ENCODE measurements around the gene MKRN1. TPM values are rescaled to one million over a fixed set of nuclear protein-coding genes. Genes with fewer than 3 reads are reported as not detected.
"Not testable (repeated sequence)": the region's sequence is repeated elsewhere in the genome, so short reads cannot be mapped to it uniquely, and the experiment has no call there.

MKRN1 gene
- total RNA-seq, 2 experiments from 2014 or later: 97.2 to 105 TPM

- no peaks in the 10 kb centered on the region for H3K4me1 Mint-ChIP-seq
- POLR2A ChIA-PET: no interaction called here
- H3K27ac Mint-ChIP-seq: no peak overlapping the region
- H3K36me3 Mint-ChIP-seq: no peaks in the 10 kb centered on the region
- no peak for DNase-seq
- ATAC-seq (ENCODE audit: low read depth): no peak
- H3K4me3 Mint-ChIP-seq: no peak overlapping the region
- no peaks in the 10 kb centered on the region for H3K27me3 Mint-ChIP-seq
- H3K9me3 Mint-ChIP-seq: no peaks in the 10 kb centered on the region
These were observed 22.7 kb upstream of the MKRN1 start for GRCh38 chr7:140501966-140502365.

DNA sequence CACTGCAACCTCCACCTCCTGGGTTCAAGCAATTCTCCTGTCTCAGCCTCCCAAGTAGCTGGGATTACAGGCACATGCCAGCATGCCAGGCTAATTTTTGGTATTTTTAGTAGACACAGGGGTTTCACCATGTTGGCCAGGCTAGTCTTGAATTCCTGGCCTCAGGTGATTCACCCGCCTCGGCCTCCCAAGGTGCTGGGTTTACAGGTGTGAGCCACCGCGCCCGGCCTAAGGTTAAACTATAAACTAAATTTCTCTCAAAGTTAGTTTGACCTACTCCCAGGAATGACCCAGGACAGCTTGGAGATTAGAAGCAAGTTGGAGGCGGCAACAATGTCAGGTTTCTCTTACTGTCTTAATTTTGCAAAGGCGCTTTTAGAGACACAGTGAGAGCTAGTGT is 18.5 kb upstream of the MKRN1 start:
- not testable (repeated sequence) for H3K4me1 Mint-ChIP-seq

GRCh38 chr7:140497241-140497769 is 18.0 kb upstream of the MKRN1 start:
- no peak overlapping the region for H3K4me3 Mint-ChIP-seq
- DNase-seq (no peak), ATAC-seq (ENCODE audit: low read depth) (no peak)
- H3K27ac Mint-ChIP-seq: no peak overlapping the region
- H3K4me1 Mint-ChIP-seq: no peaks in the 10 kb centered on the region
- H3K9me3 Mint-ChIP-seq: no peaks in the 10 kb centered on the region
- POLR2A ChIA-PET: no interaction called here
- peaks cover 2% of the 10 kb centered on the region for H3K27me3 Mint-ChIP-seq
- no peaks in the 10 kb centered on the region for H3K36me3 Mint-ChIP-seq

More for the DNA sequence above, 18.5 kb upstream of the MKRN1 start:
- H3K36me3 Mint-ChIP-seq; POLR2A ChIA-PET; H3K27me3 Mint-ChIP-seq; H3K4me3 Mint-ChIP-seq; ATAC-seq (ENCODE audit: low read depth); H3K9me3 Mint-ChIP-seq; H3K27ac Mint-ChIP-seq; DNase-seq: not testable (repeated sequence)

- no peak overlapping the region for H3K27ac Mint-ChIP-seq
These were observed 16.3 kb upstream of the MKRN1 start for GRCh38 chr7:140495514-140496097.

GRCh38 chr7:140494867-140495266 is 15.6 kb upstream of the MKRN1 start:
- H3K27me3 Mint-ChIP-seq: peaks cover 2% of the 10 kb centered on the region
- H3K36me3 Mint-ChIP-seq: no peaks in the 10 kb centered on the region
- no peak overlapping the region for H3K4me3 Mint-ChIP-seq
- H3K27ac Mint-ChIP-seq: no peak overlapping the region
- no peaks in the 10 kb centered on the region for H3K9me3 Mint-ChIP-seq
- DNase-seq: no peak
- POLR2A ChIA-PET: no interaction called here
- no peak for ATAC-seq (ENCODE audit: low read depth)
- no peaks in the 10 kb centered on the region for H3K4me1 Mint-ChIP-seq

More at GRCh38 chr7:140495514-140496097, 16.3 kb upstream of the MKRN1 start:
- ATAC-seq (ENCODE audit: low read depth) (no peak), DNase-seq (no peak)
- no peaks in the 10 kb centered on the region for H3K4me1 Mint-ChIP-seq
- no peaks in the 10 kb centered on the region for H3K36me3 Mint-ChIP-seq
- no peaks in the 10 kb centered on the region for H3K9me3 Mint-ChIP-seq
- POLR2A ChIA-PET: no interaction called here
- no peak overlapping the region for H3K4me3 Mint-ChIP-seq
- H3K27me3 Mint-ChIP-seq: peaks cover 2% of the 10 kb centered on the region

GRCh38 chr7:140489026-140489359 is 9.7 kb upstream of the MKRN1 start:
- DNase-seq (no peak), ATAC-seq (ENCODE audit: low read depth) (no peak)
- Mint-ChIP-seq H3K36me3 (no peaks in the 10 kb centered on the region), H3K9me3 (no peaks in the 10 kb centered on the region), H3K4me3 (no peak overlapping the region), H3K27me3 (peaks cover 17% of the 10 kb centered on the region), H3K4me1 (peaks cover 2% of the 10 kb centered on the region), H3K27ac (no peak overlapping the region)
- POLR2A ChIA-PET: no interaction called here

DNA sequence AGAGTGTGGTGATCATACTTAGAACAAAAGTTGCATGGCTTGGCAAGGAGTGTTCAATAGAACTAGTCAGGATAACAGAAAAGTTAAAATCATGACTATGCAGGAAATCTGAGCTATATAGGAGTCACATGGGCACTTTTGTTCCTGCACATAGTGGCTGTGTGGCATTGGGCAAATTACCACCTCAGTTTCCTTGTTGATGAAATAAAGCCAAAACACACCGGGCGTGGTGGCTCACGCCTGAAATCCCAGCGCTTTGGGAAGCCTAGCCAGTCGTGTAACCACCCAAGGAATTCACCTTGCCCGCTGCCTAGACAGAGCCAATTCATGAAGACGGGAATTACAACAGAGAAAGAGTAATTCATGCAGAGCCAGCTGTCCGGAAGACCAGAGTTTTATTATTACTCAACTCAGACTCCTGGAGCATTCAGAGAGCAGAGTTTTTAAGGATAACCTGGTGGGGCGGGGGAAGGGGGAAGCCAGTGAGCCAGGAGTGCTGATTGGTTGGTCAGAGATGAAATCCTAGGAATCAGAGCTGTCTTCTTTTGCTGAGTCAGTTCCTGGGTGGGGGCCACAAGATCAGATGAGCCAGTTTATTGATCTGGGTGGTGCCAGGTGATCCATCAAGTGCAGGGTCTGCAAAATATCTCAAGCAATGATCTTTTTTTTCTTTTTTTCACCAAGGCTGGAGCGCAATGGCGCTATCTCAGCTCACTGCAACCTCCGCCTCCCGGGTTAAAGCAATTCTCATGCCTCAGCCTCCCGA is 6.4 kb upstream of the MKRN1 start:
- peaks cover 16% of the 10 kb centered on the region for H3K27me3 Mint-ChIP-seq
- H3K27ac Mint-ChIP-seq: no peak overlapping the region
- DNase-seq (no peak), ATAC-seq (ENCODE audit: low read depth) (no peak)
- no peaks in the 10 kb centered on the region for H3K9me3 Mint-ChIP-seq
- no peaks in the 10 kb centered on the region for H3K36me3 Mint-ChIP-seq
- no peak overlapping the region for H3K4me3 Mint-ChIP-seq
- POLR2A ChIA-PET: no interaction called here
- peaks cover 2% of the 10 kb centered on the region for H3K4me1 Mint-ChIP-seq

DNA sequence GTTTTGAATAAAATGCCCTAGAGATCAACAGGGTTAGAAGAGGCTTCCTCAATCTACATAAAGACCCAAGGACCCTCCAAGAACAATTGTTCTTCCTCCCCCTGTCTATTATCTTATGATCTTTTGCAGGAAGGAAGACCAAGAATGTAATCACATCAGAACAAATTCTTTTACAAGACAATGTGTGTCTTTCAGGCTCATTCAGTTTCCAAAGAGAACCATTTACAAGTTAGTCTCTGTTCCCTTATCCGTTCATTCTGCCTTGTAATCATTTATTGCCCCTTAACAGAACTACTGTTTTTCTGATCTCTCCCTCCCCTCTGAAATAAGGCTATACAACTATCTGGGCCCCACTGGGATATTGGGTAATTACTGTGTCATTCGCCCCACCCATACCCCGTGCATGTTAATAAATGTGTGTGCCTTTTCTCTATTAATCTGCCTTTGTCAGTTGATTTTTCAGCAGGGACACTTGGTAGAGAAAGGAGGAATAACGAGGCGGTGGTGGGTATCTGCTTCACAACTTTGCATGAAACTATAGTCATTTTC is 5.7 kb upstream of the MKRN1 start:
- no peaks in the 10 kb centered on the region for H3K36me3 Mint-ChIP-seq
- H3K9me3 Mint-ChIP-seq: no peaks in the 10 kb centered on the region
- no peak overlapping the region for H3K4me3 Mint-ChIP-seq
- DNase-seq (no peak), ATAC-seq (ENCODE audit: low read depth) (no peak)
- POLR2A ChIA-PET: no interaction called here
- peaks cover 2% of the 10 kb centered on the region for H3K4me1 Mint-ChIP-seq
- H3K27ac Mint-ChIP-seq: no peak overlapping the region
- H3K27me3 Mint-ChIP-seq: peaks cover 16% of the 10 kb centered on the region

DNA sequence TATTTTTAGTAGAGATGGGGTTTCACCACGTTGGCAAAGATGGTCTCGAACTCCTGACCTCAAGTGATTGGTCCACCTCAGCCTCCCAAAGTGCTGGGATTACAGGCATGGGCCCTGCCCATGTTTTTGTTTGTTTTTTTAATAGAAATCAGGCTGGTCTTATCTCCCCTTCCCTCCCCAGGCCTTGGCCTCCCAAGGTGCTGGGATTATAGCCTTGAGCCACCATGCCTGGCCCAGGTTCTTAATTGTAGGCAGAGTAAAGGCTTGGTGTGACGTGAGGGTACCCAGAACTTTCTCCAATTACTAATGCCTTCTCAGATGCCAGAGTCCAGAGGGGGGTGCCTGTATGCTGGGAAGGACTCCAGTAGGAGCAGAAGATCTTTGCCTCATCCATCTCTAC is 5.2 kb upstream of the MKRN1 start:
- H3K4me1 Mint-ChIP-seq: peaks cover 2% of the 10 kb centered on the region
- no peak for DNase-seq
- no peak overlapping the region for H3K27ac Mint-ChIP-seq
- ATAC-seq (ENCODE audit: low read depth): no peak
- H3K36me3 Mint-ChIP-seq: no peaks in the 10 kb centered on the region
- POLR2A ChIA-PET: no interaction called here
- H3K27me3 Mint-ChIP-seq: peaks cover 16% of the 10 kb centered on the region
- no peak overlapping the region for H3K4me3 Mint-ChIP-seq
- no peaks in the 10 kb centered on the region for H3K9me3 Mint-ChIP-seq

GRCh38 chr7:140479739-140480084 is 407 bp upstream of the MKRN1 start:
- no peaks in the 10 kb centered on the region for H3K9me3 Mint-ChIP-seq
- H3K27me3 Mint-ChIP-seq: peaks cover 9% of the 10 kb centered on the region
- H3K36me3 Mint-ChIP-seq: peaks cover 5% of the 10 kb centered on the region
- peaks cover 15% of the 10 kb centered on the region for H3K4me1 Mint-ChIP-seq
- no peak for DNase-seq
- H3K27ac Mint-ChIP-seq: peak overlapping the region; percentile 100
- no peak for ATAC-seq (ENCODE audit: low read depth)
- POLR2A ChIA-PET: interaction anchor here (0.7 kb wide), 2 partner anchors 11 to 1258 kb away, joined by 3 read pairs; partner anchors contain the start of gene SSBP1
- peak overlapping the region; percentile 100 for H3K4me3 Mint-ChIP-seq

- peaks cover 5% of the 10 kb centered on the region for H3K36me3 Mint-ChIP-seq
- ATAC-seq (ENCODE audit: low read depth): peak; percentile 34
- H3K27ac Mint-ChIP-seq: peak overlapping the region; percentile 89
- DNase-seq: peak; percentile 70
- POLR2A ChIA-PET: interaction anchor here (0.5 to 2.6 kb wide), 13 partner anchors 9 to 1396 kb away, joined by 3 to 24 read pairs (median 4); partner anchors contain the start of genes ADCK2, MRPS33, RAB19 and SLC37A3
- no peaks in the 10 kb centered on the region for H3K27me3 Mint-ChIP-seq
- no peaks in the 10 kb centered on the region for H3K9me3 Mint-ChIP-seq
- peaks cover 17% of the 10 kb centered on the region for H3K4me1 Mint-ChIP-seq
- peak overlapping the region; percentile 84 for H3K4me3 Mint-ChIP-seq
These were observed 851 bp downstream of the MKRN1 start for GRCh38 chr7:140478246-140479061.

- peak overlapping the region; percentile 84 for H3K4me3 Mint-ChIP-seq
- H3K27me3 Mint-ChIP-seq: no peaks in the 10 kb centered on the region
- POLR2A ChIA-PET: interaction anchor here (0.6 to 2.6 kb wide), 15 partner anchors 16 to 1232 kb away, joined by 3 to 24 read pairs (median 4); partner anchors contain the start of genes KDM7A, MRPS33 and SLC37A3
- peaks cover 5% of the 10 kb centered on the region for H3K36me3 Mint-ChIP-seq
- DNase-seq: no peak
- ATAC-seq (ENCODE audit: low read depth): no peak
- H3K27ac Mint-ChIP-seq: peak overlapping the region; percentile 89
- peaks cover 17% of the 10 kb centered on the region for H3K4me1 Mint-ChIP-seq
- H3K9me3 Mint-ChIP-seq: no peaks in the 10 kb centered on the region
These were observed 2.5 kb downstream of the MKRN1 start for GRCh38 chr7:140476698-140477261.

Data from activated naive CD8-positive, alpha-beta T cell treated with anti-CD3 and anti-CD28 coated beads, Interleukin-2, amount 10 ng/mL, durations not matched to agents 7 days and 5 days (primary cell).